Activated T-helper 2 cell treated with anti-CD3 and anti-CD28 coated beads, Interferon-gamma antibody, Interleukin-2, Interleukin-4, amounts not matched to agents 10 μg/mL and 5 μg/mL and 100 μg/mL, durations not matched to agents 14 hours and 24 hours and 36 hours (primary cell): ENCODE data around the gene NCOA1. TPM values are rescaled to one million over a fixed set of nuclear protein-coding genes. Genes with fewer than 3 reads are reported as not detected.

ENCODE experiments used
- DNase-seq: peaks from one replicate; pipeline ENCODE4 v3.0.0; 2021; ENCODE audit warnings: low spot score
- H3K27ac Mint-ChIP-seq: one replicate; pipeline ENCODE4 v1.8.0; 2021; ENCODE audit warnings: mixed read lengths
- H3K27me3 Mint-ChIP-seq: one replicate; pipeline ENCODE4 v1.8.0; 2021; ENCODE audit warnings: low read depth, mixed read lengths
- H3K36me3 Mint-ChIP-seq: one replicate; pipeline ENCODE4 v1.8.0; 2021; ENCODE audit warnings: low read depth, mixed read lengths
- H3K4me1 Mint-ChIP-seq: one replicate; pipeline ENCODE4 v1.8.0; 2021; ENCODE audit warnings: low read depth, mixed read lengths
- H3K4me3 Mint-ChIP-seq: one replicate; pipeline ENCODE4 v1.8.0; 2021; ENCODE audit warnings: low read depth, mild to moderate bottlenecking, moderate library complexity, mixed read lengths
- H3K9me3 Mint-ChIP-seq: one replicate; pipeline ENCODE4 v1.8.0; 2021; ENCODE audit warnings: mixed read lengths
- intact Hi-C: fragments of 100-400 bp; cut with micrococcal nuclease; formaldehyde crosslinking; loops from one replicate; pipeline ENCODE4 v1.15.1; 2023
- total RNA-seq: library from RNA; stranded (reverse); gene quantifications from 2 replicates; pipeline ENCODE4 v1.2.3, GENCODE V29; 2022

NCOA1 gene
- total RNA-seq, 1 donor from 2014 or later, result 28.3 TPM

GRCh38 chr2:24740142-24740541 lies 249.1 kb downstream of the NCOA1 start:
- DNase-seq, result no peak
- intact Hi-C loops, result no loop called here
- no peak overlapping the region for H3K27ac Mint-ChIP-seq
- H3K4me3 Mint-ChIP-seq, result no peak overlapping the region
- peaks cover 16% of the 10 kb centered on the region for H3K36me3 Mint-ChIP-seq
- H3K27me3 Mint-ChIP-seq, result no peaks in the 10 kb centered on the region
- H3K4me1 Mint-ChIP-seq, result peaks cover 10% of the 10 kb centered on the region
- no peaks in the 10 kb centered on the region for H3K9me3 Mint-ChIP-seq

- no peak overlapping the region for H3K4me3 Mint-ChIP-seq
- no peaks in the 10 kb centered on the region for H3K27me3 Mint-ChIP-seq
- peaks cover 10% of the 10 kb centered on the region for H3K4me1 Mint-ChIP-seq
- peaks cover 29% of the 10 kb centered on the region for H3K36me3 Mint-ChIP-seq
- H3K9me3 Mint-ChIP-seq, result no peaks in the 10 kb centered on the region
- DNase-seq, result no peak
- no peak overlapping the region for H3K27ac Mint-ChIP-seq
- intact Hi-C loops, result no loop called here
These were observed 251.7 kb downstream of the NCOA1 start for GRCh38 chr2:24742730-24743129.

GRCh38 chr2:24743924-24744323 lies 252.9 kb downstream of the NCOA1 start:
- DNase-seq, result no peak
- Mint-ChIP-seq H3K9me3 (no peaks in the 10 kb centered on the region), H3K36me3 (peaks cover 29% of the 10 kb centered on the region), H3K4me3 (no peak overlapping the region), H3K27me3 (no peaks in the 10 kb centered on the region), H3K4me1 (peaks cover 10% of the 10 kb centered on the region), H3K27ac (no peak overlapping the region)
- intact Hi-C loops, result no loop called here

- Mint-ChIP-seq H3K27ac (no peak overlapping the region), H3K4me3 (no peak overlapping the region), H3K9me3 (no peaks in the 10 kb centered on the region), H3K4me1 (peaks cover 10% of the 10 kb centered on the region), H3K27me3 (no peaks in the 10 kb centered on the region), H3K36me3 (peaks cover 29% of the 10 kb centered on the region)
- no peak for DNase-seq
- intact Hi-C loops, result no loop called here
These were observed 253.3 kb downstream of the NCOA1 start for GRCh38 chr2:24744356-24744755.

GRCh38 chr2:24745825-24746224 lies 254.8 kb downstream of the NCOA1 start:
- Mint-ChIP-seq H3K4me1 (peaks cover 10% of the 10 kb centered on the region), H3K9me3 (no peaks in the 10 kb centered on the region), H3K27me3 (no peaks in the 10 kb centered on the region), H3K27ac (no peak overlapping the region), H3K4me3 (no peak overlapping the region), H3K36me3 (peaks cover 28% of the 10 kb centered on the region)
- intact Hi-C loops, result no loop called here
- no peak for DNase-seq

- no peak for DNase-seq
- no peak overlapping the region for H3K4me3 Mint-ChIP-seq
- no peak overlapping the region for H3K27ac Mint-ChIP-seq
- no peaks in the 10 kb centered on the region for H3K9me3 Mint-ChIP-seq
- peaks cover 27% of the 10 kb centered on the region for H3K36me3 Mint-ChIP-seq
- no peaks in the 10 kb centered on the region for H3K27me3 Mint-ChIP-seq
- intact Hi-C loops, result no loop called here
- H3K4me1 Mint-ChIP-seq, result peaks cover 10% of the 10 kb centered on the region
These were observed 256.2 kb downstream of the NCOA1 start for GRCh38 chr2:24747299-24747698.

- H3K9me3 Mint-ChIP-seq, result no peaks in the 10 kb centered on the region
- no peak overlapping the region for H3K27ac Mint-ChIP-seq
- intact Hi-C loops, result no loop called here
- H3K27me3 Mint-ChIP-seq, result no peaks in the 10 kb centered on the region
- no peak for DNase-seq
- H3K4me3 Mint-ChIP-seq, result no peak overlapping the region
- peaks cover 20% of the 10 kb centered on the region for H3K36me3 Mint-ChIP-seq
- H3K4me1 Mint-ChIP-seq, result no peaks in the 10 kb centered on the region
These were observed 258.1 kb downstream of the NCOA1 start for GRCh38 chr2:24749069-24749691.

- Mint-ChIP-seq H3K4me1 (no peaks in the 10 kb centered on the region), H3K27me3 (no peaks in the 10 kb centered on the region), H3K27ac (no peak overlapping the region), H3K9me3 (no peaks in the 10 kb centered on the region), H3K36me3 (peaks cover 16% of the 10 kb centered on the region), H3K4me3 (no peak overlapping the region)
- intact Hi-C loops, result no loop called here
- no peak for DNase-seq
These were observed 264.1 kb downstream of the NCOA1 start for GRCh38 chr2:24754985-24755705.

- H3K9me3 Mint-ChIP-seq, result no peaks in the 10 kb centered on the region
- intact Hi-C loops, result no loop called here
- H3K27me3 Mint-ChIP-seq, result no peaks in the 10 kb centered on the region
- no peaks in the 10 kb centered on the region for H3K4me1 Mint-ChIP-seq
- no peak for DNase-seq
- H3K27ac Mint-ChIP-seq, result no peak overlapping the region
- no peak overlapping the region for H3K4me3 Mint-ChIP-seq
- peaks cover 19% of the 10 kb centered on the region for H3K36me3 Mint-ChIP-seq
These were observed 265.7 kb downstream of the NCOA1 start for GRCh38 chr2:24756789-24757188.

- Mint-ChIP-seq H3K27ac (no peak overlapping the region), H3K9me3 (no peaks in the 10 kb centered on the region), H3K4me3 (no peak overlapping the region), H3K27me3 (no peaks in the 10 kb centered on the region), H3K36me3 (peaks cover 25% of the 10 kb centered on the region), H3K4me1 (peaks cover 7% of the 10 kb centered on the region)
- intact Hi-C loops, result no loop called here
- DNase-seq, result no peak
These were observed 270.8 kb downstream of the NCOA1 start for GRCh38 chr2:24761866-24762265.

GRCh38 chr2:24762518-24762917 lies 271.5 kb downstream of the NCOA1 start:
- H3K4me3 Mint-ChIP-seq, result no peak overlapping the region
- H3K4me1 Mint-ChIP-seq, result peaks cover 7% of the 10 kb centered on the region
- H3K36me3 Mint-ChIP-seq, result peaks cover 25% of the 10 kb centered on the region
- no peaks in the 10 kb centered on the region for H3K9me3 Mint-ChIP-seq
- no peak for DNase-seq
- intact Hi-C loops, result no loop called here
- H3K27me3 Mint-ChIP-seq, result no peaks in the 10 kb centered on the region
- H3K27ac Mint-ChIP-seq, result no peak overlapping the region

- Mint-ChIP-seq H3K27ac (no peak overlapping the region), H3K36me3 (peaks cover 20% of the 10 kb centered on the region), H3K27me3 (no peaks in the 10 kb centered on the region), H3K4me3 (no peak overlapping the region), H3K4me1 (peaks cover 7% of the 10 kb centered on the region), H3K9me3 (no peaks in the 10 kb centered on the region)
- intact Hi-C loops, result no loop called here
- no peak for DNase-seq
These were observed 272.8 kb downstream of the NCOA1 start for GRCh38 chr2:24763843-24764242.

- Mint-ChIP-seq H3K27ac (no peak overlapping the region), H3K4me1 (peaks cover 7% of the 10 kb centered on the region), H3K4me3 (no peak overlapping the region), H3K36me3 (peaks cover 22% of the 10 kb centered on the region), H3K9me3 (no peaks in the 10 kb centered on the region), H3K27me3 (no peaks in the 10 kb centered on the region)
- intact Hi-C loops, result no loop called here
- no peak for DNase-seq
These were observed 275.6 kb downstream of the NCOA1 start for GRCh38 chr2:24766609-24767008.
